CD4-positive, CD25-positive, alpha-beta regulatory T cell (primary cell): ENCODE data around the gene WNK2. TPM values are rescaled to one million over a fixed set of nuclear protein-coding genes. Genes with fewer than 3 reads are reported as not detected.
A peak's percentile ranks its signal among the peaks of the same experiment; 100 is the strongest.

Source experiments
- ATAC-seq, 2 donors: fragments of 150-1000 bp; cut with Tn5 transposase; one replicate each; pipeline ENCODE4 v1.10.0; 2021; ENCODE audit warnings: low read depth in 2 of 2, moderate number of reproducible peaks in 2 of 2, moderate library complexity in 1 of 2
- DNase-seq, 3 donors: peaks; one replicate each; pipeline versions ENCODE4 v3.0.0 to v3.0.0-alpha.2; 2012 to 2022; ENCODE audit warnings: mixed read lengths in 1 of 3
- H3K27ac ChIP-seq: one replicate; pipeline ENCODE4 v1.7.0; 2013; ENCODE audit warnings: mild to moderate bottlenecking, low read length; ENCODE audit not compliant: insufficient read depth, poor library complexity, severe bottlenecking
- H3K27me3 ChIP-seq: one replicate; pipeline ENCODE4 v1.7.0; 2013; ENCODE audit warnings: low read length; ENCODE audit not compliant: control insufficient read depth, insufficient read depth
- H3K36me3 ChIP-seq: one replicate; pipeline ENCODE4 v1.7.0; 2013; ENCODE audit warnings: mild to moderate bottlenecking, low read length, moderate library complexity; ENCODE audit not compliant: control insufficient read depth, insufficient read depth
- H3K4me1 ChIP-seq: 2 replicates; pipeline ENCODE4 v1.7.0; 2013; ENCODE audit warnings: mild to moderate bottlenecking, low read length; ENCODE audit not compliant: insufficient read depth, control insufficient read depth, poor library complexity, severe bottlenecking
- H3K4me3 ChIP-seq: one replicate; pipeline ENCODE4 v1.7.0; 2013; ENCODE audit warnings: low read depth, mild to moderate bottlenecking, low read length, moderate library complexity
- H3K9me3 ChIP-seq, 2 experiments: 1 replicate in 1 of 2; 2 replicates in 1 of 2; pipeline ENCODE4 v1.7.0; 2013; ENCODE audit warnings: low read length in 2 of 2, mild to moderate bottlenecking in 1 of 2, moderate library complexity in 1 of 2; ENCODE audit not compliant: control insufficient read depth in 2 of 2
- H3K27ac Mint-ChIP-seq, 3 donors: one replicate each; pipeline ENCODE4 v1.8.0; 2020 to 2022; ENCODE audit warnings: mild to moderate bottlenecking in 3 of 3, mixed read lengths in 3 of 3, moderate library complexity in 2 of 3
- H3K27me3 Mint-ChIP-seq: one replicate; pipeline ENCODE4 v1.8.0; 2022; ENCODE audit warnings: mild to moderate bottlenecking, mixed read lengths
- H3K36me3 Mint-ChIP-seq: one replicate; pipeline ENCODE4 v1.8.0; 2020; ENCODE audit warnings: mixed read lengths
- H3K4me1 Mint-ChIP-seq, 4 donors: one replicate each; pipeline ENCODE4 v1.8.0; 2020 to 2022; ENCODE audit warnings: mixed read lengths in 4 of 4, mild to moderate bottlenecking in 1 of 4
- H3K4me3 Mint-ChIP-seq, 4 donors: one replicate each; pipeline ENCODE4 v1.8.0; 2020 to 2022; ENCODE audit warnings: mild to moderate bottlenecking in 4 of 4, mixed read lengths in 4 of 4, moderate library complexity in 3 of 4
- H3K9me3 Mint-ChIP-seq, 7 donors: one replicate each; pipeline ENCODE4 v1.8.0; 2020 to 2022; ENCODE audit warnings: mixed read lengths in 7 of 7, mild to moderate bottlenecking in 3 of 7, moderate library complexity in 2 of 7
- polyA plus RNA-seq, 4 donors: library from polyadenylated mRNA; unstranded; fragments of 300-500 nt; fragmentation: Illumina TruSeq; gene quantifications; one replicate each; pipeline ENCODE4 v1.2.3, GENCODE V29; 2021
- total RNA-seq: library from RNA; stranded (reverse); gene quantifications from one replicate; pipeline ENCODE4 v1.2.3, GENCODE V29; 2022

WNK2 gene
- total and polyA plus RNA-seq, 5 donors from 2014 or later: 0.22 TPM; not detected in 4

- H3K27me3 Mint-ChIP-seq: no peaks in the 10 kb centered on the region
Observed at GRCh38 chr9:93244101-93244500, 60.2 kb downstream of the WNK2 start.

GRCh38 chr9:93244510-93245436 lies 60.8 kb downstream of the WNK2 start:
- Mint-ChIP-seq H3K27ac (no peak overlapping the region), H3K4me3 (no peak overlapping the region), H3K4me1 (no peaks in the 10 kb centered on the region), H3K9me3 (no peaks in the 10 kb centered on the region), H3K27me3 (no peaks in the 10 kb centered on the region), H3K36me3 (no peaks in the 10 kb centered on the region)
- Histone ChIP-seq H3K4me1 (no peaks in the 10 kb centered on the region), H3K9me3 (no peaks in the 10 kb centered on the region), H3K36me3 (no peaks in the 10 kb centered on the region), H3K4me3 (no peak overlapping the region), H3K27ac (no peak overlapping the region), H3K27me3 (no peaks in the 10 kb centered on the region)
- ATAC-seq (no peak), DNase-seq (no peak)

More at GRCh38 chr9:93244101-93244500, 60.2 kb downstream of the WNK2 start:
- Mint-ChIP-seq H3K4me1 (no peaks in the 10 kb centered on the region), H3K27ac (no peak overlapping the region), H3K4me3 (no peak overlapping the region), H3K36me3 (no peaks in the 10 kb centered on the region), H3K9me3 (no peaks in the 10 kb centered on the region)
- no peak overlapping the region for H3K27ac ChIP-seq
- no peaks in the 10 kb centered on the region for H3K27me3 ChIP-seq
- DNase-seq (no peak), ATAC-seq (no peak)
- no peaks in the 10 kb centered on the region for H3K9me3 ChIP-seq
- no peaks in the 10 kb centered on the region for H3K36me3 ChIP-seq
- H3K4me3 ChIP-seq: no peak overlapping the region
- no peaks in the 10 kb centered on the region for H3K4me1 ChIP-seq

- Histone ChIP-seq H3K27ac (no peak overlapping the region), H3K27me3 (no peaks in the 10 kb centered on the region), H3K4me3 (no peak overlapping the region), H3K36me3 (no peaks in the 10 kb centered on the region), H3K4me1 (no peaks in the 10 kb centered on the region), H3K9me3 (no peaks in the 10 kb centered on the region)
- no peaks in the 10 kb centered on the region for H3K27me3 Mint-ChIP-seq
- no peaks in the 10 kb centered on the region for H3K9me3 Mint-ChIP-seq
- no peaks in the 10 kb centered on the region for H3K36me3 Mint-ChIP-seq
- ATAC-seq (no peak), DNase-seq (no peak)
- H3K27ac Mint-ChIP-seq: no peak overlapping the region
- no peaks in the 10 kb centered on the region for H3K4me1 Mint-ChIP-seq
- H3K4me3 Mint-ChIP-seq: no peak overlapping the region
Observed at GRCh38 chr9:93245437-93245970, 61.6 kb downstream of the WNK2 start.

- Histone ChIP-seq H3K27ac (no peak overlapping the region), H3K36me3 (no peaks in the 10 kb centered on the region), H3K4me1 (no peaks in the 10 kb centered on the region), H3K9me3 (no peaks in the 10 kb centered on the region), H3K27me3 (no peaks in the 10 kb centered on the region), H3K4me3 (no peak overlapping the region)
- H3K9me3 Mint-ChIP-seq: no peaks in the 10 kb centered on the region
- DNase-seq (no peak), ATAC-seq (no peak)
- peak overlapping the region in 2 of 3 donors; percentile 44 to 45 for H3K27ac Mint-ChIP-seq
- no peak overlapping the region for H3K4me3 Mint-ChIP-seq
- H3K27me3 Mint-ChIP-seq: no peaks in the 10 kb centered on the region
- no peaks in the 10 kb centered on the region for H3K36me3 Mint-ChIP-seq
- no peaks in the 10 kb centered on the region for H3K4me1 Mint-ChIP-seq
Observed at GRCh38 chr9:93246111-93246510, 62.2 kb downstream of the WNK2 start.

- DNase-seq (no peak), ATAC-seq (no peak)
- Mint-ChIP-seq H3K4me1 (no peaks in the 10 kb centered on the region), H3K4me3 (no peak overlapping the region), H3K27me3 (no peaks in the 10 kb centered on the region), H3K27ac (peak overlapping the region in 1 of 3 donors; percentile 44), H3K9me3 (no peaks in the 10 kb centered on the region), H3K36me3 (no peaks in the 10 kb centered on the region)
- Histone ChIP-seq H3K4me3 (no peak overlapping the region), H3K36me3 (no peaks in the 10 kb centered on the region), H3K27ac (no peak overlapping the region), H3K4me1 (no peaks in the 10 kb centered on the region), H3K9me3 (no peaks in the 10 kb centered on the region), H3K27me3 (no peaks in the 10 kb centered on the region)
Observed at GRCh38 chr9:93246526-93246925, 62.6 kb downstream of the WNK2 start.

GRCh38 chr9:93247099-93247865 lies 63.3 kb downstream of the WNK2 start:
- H3K27me3 Mint-ChIP-seq: peaks cover 1% of the 10 kb centered on the region
- H3K36me3 Mint-ChIP-seq: no peaks in the 10 kb centered on the region
- Histone ChIP-seq H3K27me3 (no peaks in the 10 kb centered on the region), H3K9me3 (no peaks in the 10 kb centered on the region), H3K4me3 (no peak overlapping the region), H3K36me3 (no peaks in the 10 kb centered on the region), H3K27ac (no peak overlapping the region), H3K4me1 (no peaks in the 10 kb centered on the region)
- H3K9me3 Mint-ChIP-seq: no peaks in the 10 kb centered on the region
- ATAC-seq (no peak), DNase-seq (no peak)
- no peaks in the 10 kb centered on the region for H3K4me1 Mint-ChIP-seq
- no peak overlapping the region for H3K27ac Mint-ChIP-seq
- no peak overlapping the region for H3K4me3 Mint-ChIP-seq

GRCh38 chr9:93247892-93248291 lies 64.0 kb downstream of the WNK2 start:
- no peaks in the 10 kb centered on the region for H3K36me3 Mint-ChIP-seq
- no peaks in the 10 kb centered on the region for H3K9me3 Mint-ChIP-seq
- Histone ChIP-seq H3K9me3 (no peaks in the 10 kb centered on the region), H3K36me3 (no peaks in the 10 kb centered on the region), H3K4me1 (no peaks in the 10 kb centered on the region), H3K4me3 (no peak overlapping the region), H3K27ac (no peak overlapping the region), H3K27me3 (no peaks in the 10 kb centered on the region)
- no peak overlapping the region for H3K27ac Mint-ChIP-seq
- DNase-seq (no peak), ATAC-seq (peak in 1 of 2 donors; percentile 9)
- no peaks in the 10 kb centered on the region for H3K4me1 Mint-ChIP-seq
- no peak overlapping the region for H3K4me3 Mint-ChIP-seq
- peaks cover 4% of the 10 kb centered on the region for H3K27me3 Mint-ChIP-seq
